CD1c-positive myeloid dendritic cell (primary cell): ENCODE measurements around the gene DHX30.
"Not testable (repeated sequence)": the region's sequence is repeated elsewhere in the genome, so short reads cannot be mapped to it uniquely, and the experiment has no call there.

Source experiments
- DNase-seq: peaks from one replicate; pipeline ENCODE4 v3.0.0-alpha.2; 2016; ENCODE audit errors: extremely low spot score

Gene DHX30, protein sequence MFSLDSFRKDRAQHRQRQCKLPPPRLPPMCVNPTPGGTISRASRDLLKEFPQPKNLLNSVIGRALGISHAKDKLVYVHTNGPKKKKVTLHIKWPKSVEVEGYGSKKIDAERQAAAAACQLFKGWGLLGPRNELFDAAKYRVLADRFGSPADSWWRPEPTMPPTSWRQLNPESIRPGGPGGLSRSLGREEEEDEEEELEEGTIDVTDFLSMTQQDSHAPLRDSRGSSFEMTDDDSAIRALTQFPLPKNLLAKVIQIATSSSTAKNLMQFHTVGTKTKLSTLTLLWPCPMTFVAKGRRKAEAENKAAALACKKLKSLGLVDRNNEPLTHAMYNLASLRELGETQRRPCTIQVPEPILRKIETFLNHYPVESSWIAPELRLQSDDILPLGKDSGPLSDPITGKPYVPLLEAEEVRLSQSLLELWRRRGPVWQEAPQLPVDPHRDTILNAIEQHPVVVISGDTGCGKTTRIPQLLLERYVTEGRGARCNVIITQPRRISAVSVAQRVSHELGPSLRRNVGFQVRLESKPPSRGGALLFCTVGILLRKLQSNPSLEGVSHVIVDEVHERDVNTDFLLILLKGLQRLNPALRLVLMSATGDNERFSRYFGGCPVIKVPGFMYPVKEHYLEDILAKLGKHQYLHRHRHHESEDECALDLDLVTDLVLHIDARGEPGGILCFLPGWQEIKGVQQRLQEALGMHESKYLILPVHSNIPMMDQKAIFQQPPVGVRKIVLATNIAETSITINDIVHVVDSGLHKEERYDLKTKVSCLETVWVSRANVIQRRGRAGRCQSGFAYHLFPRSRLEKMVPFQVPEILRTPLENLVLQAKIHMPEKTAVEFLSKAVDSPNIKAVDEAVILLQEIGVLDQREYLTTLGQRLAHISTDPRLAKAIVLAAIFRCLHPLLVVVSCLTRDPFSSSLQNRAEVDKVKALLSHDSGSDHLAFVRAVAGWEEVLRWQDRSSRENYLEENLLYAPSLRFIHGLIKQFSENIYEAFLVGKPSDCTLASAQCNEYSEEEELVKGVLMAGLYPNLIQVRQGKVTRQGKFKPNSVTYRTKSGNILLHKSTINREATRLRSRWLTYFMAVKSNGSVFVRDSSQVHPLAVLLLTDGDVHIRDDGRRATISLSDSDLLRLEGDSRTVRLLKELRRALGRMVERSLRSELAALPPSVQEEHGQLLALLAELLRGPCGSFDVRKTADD

DNA sequence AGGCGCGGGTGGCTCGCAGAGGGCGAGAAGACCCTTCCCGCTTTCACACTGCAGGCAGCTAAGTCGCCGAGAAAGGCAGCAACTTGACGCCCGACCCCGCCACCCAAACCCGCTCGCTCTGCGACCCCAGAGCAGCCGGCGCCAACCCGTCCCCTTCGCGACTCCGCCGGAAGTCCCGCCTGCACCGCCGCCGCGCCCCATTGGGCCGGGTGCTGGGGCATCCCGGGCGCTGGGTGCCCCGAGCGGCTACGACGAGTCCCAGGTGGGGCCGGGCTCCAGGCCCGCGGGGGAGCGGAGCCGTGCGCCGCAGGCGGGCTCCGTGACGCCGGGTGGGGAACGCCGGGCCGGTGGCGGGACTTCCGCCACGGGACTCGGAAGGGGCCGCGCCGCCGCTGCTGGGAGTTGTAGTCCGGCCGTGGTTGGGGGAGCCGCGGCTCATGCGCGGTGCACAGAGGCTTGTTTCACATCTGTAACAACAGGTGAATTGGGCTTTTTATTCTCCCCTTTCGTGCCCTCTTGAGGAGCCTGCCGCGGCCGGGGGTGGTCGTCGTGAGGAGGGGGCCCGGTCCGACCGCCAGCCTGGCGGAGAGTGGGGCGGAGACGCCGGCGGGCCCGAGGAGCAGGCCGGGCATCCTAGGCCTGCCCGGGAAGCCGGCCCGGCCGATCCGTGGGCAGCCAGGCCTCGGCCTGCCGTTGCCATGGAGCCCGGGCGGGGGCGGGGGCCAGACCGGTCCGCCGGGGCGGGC is at the start of gene DHX30:
TSS of gene DHX30 (plus strand) at position 405 of the 746 bp plus-strand sequence. CDS start 7,546 bp downstream, outside the sequence.
- DNase-seq = peak; percentile 93

DNA sequence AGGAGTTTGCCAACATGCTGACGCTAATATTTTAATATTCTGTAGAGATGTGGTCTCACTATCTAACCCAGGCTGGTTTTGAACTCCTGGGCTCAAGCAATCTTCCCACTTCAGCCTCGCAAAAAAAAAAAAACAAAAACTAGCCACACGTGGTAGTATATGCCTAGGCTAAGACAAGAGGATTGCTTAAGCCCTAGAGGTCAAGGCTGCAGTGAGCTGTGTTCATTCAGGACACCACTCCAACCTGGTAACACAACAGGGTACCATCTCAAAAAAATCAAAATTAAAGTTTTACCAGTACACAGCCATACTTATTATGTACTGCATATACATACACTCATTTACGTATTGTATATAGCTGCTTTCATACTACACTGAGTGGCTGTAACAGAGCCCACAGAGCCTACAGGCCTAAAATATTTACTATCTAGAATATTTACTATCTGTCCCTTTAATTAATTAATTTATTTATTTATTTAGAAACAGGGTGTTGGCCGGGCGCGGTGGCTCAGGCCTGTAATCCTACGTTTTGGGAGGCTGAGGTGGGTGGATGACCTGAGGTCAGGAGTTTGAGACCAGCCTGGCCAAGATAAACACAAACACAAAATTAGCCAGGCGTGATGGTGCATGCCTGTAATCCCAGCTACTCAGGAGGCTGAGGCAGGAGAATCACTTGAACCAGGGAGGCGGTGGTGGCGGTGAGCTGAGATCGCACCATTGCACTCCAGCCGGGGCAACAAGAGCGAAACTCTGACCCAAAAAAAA is 44.5 kb upstream of the DHX30 start:
- DNase-seq = no peak

DNA sequence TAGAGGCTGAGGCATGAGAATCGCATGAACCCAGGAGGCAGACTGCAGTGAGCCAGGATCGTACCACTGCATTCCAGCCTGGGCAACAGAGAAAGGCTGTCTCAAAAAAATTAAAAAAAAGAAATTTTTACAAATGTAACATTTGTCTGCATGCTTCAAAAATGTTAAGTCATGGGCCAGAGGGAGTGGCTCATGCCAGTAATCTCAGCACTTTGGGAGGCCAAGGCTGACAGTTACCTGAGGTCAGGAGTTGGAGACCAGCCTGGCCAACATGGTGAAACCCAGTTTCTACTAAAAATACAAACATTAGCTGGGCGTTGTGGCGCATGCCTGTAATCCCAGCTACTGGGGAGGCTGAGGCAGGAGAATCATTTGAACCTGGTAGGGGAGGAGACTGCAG is 42.7 kb upstream of the DHX30 start:
- DNase-seq = not testable (repeated sequence)

DNA sequence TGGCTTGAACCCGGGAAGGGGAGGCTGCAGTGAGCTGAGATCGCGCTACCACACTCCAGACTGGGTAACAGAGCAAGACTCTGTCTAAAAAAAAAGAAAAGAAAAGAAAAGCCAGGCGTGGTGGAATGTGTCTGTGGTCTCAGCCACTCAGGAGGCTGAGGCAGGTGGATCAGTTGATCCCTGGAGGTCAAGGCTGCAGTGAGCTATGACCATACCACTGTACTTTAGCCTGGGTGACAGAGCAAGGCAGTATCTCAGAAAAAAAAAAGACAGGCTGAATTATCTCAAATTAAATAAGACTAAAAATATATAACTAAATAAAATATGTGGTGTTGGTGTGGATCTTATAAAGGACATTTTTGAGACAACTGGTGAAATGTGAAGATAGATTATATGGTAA is 41.9 kb upstream of the DHX30 start:
- DNase-seq = no peak

DNA sequence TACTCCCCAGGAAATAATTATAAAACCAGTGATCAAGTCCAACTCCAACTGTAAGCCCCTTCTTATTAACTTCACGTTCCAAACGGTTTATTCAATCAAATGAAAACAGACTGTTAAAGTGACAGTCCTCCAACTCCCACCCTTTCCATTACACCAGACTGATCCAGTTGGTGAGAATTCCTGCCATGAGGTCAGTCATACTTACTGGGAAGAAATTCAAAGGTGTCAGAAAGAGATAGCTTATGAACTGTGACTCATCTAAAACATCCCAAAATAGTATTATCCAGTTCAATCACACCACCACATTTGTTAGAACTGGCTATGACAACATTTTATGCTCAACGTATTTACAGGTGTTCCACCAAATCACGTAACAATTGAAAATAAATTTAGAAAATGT is 40.7 kb upstream of the DHX30 start:
- DNase-seq = no peak

DNA sequence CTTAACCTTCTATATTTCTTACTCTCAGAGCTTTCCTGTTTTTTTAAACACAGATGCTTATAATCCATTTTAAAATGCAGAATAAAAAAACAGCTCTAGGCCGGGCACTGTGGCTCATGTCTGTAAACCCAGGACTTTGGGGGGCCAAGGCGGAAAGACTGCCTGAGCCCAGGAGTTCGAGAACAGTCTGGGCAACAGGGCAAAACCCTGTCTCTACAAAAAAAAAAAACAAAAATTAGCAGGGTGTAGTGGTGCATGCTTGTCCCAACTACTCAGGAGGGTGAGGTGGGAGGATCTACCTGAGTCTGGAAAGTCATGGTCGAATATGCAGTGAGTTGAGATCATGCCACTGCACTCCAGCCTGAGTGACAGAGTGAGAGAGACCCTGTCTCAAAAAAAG is 36.8 kb upstream of the DHX30 start:
- DNase-seq = no peak

DNA sequence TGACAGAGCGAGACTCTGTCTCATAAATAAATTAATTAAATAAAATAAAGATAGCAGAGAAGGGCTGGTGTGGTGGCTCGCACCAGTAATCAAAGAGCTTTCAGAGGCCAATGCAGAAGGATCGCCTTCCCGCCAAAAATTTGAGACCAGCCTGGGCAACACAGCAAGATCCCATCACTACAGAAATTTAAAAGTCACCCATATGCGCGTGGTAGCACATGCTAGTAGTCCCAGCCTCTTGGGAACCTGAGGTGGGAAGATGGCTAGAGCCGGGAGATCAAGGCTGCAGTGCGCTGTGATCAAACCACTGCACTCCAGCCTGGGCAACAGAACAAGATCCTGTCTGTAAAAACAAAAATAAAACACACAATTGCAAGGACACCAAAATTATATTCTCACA is 30.9 kb upstream of the DHX30 start:
- DNase-seq = no peak

DNA sequence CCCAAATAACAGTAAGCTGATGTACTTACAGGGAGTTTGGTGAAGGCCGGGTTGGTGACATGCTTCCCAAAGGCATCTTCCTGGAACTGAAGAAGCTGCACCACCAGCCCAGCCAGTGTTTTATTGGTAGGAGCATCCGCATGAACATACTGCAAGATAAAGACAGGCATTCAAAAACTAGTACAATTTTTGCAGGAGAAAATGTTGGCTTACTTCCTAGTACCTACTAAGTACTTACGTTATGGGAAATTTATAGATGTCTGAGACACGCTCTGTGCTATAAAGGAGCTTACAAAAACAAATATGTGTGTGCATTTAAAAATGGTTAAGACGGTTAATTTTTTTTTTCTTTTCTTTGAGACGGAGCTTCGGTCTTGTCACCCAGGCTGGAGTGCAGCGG is 30.1 kb upstream of the DHX30 start:
- no peak for DNase-seq

DNA sequence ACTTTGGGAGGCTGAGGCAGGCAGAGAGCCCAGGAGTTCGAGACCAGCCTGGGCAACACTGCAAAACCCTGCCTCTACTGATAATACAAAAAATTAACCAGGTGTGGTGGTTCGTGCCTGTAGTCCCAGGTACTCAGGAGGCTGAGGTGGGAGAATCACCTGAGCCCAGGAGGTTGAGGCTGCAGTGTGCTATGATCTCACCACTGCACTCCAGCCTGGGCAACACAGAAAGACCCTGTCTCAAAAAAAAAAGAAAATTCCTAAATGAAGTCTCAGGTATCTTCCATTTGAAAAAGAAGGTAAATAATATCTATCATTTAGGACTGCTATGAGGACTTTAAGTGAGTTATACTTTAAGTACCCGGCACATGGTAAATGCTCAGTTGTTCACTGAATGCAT is 24.2 kb upstream of the DHX30 start:
- no peak for DNase-seq

DNA sequence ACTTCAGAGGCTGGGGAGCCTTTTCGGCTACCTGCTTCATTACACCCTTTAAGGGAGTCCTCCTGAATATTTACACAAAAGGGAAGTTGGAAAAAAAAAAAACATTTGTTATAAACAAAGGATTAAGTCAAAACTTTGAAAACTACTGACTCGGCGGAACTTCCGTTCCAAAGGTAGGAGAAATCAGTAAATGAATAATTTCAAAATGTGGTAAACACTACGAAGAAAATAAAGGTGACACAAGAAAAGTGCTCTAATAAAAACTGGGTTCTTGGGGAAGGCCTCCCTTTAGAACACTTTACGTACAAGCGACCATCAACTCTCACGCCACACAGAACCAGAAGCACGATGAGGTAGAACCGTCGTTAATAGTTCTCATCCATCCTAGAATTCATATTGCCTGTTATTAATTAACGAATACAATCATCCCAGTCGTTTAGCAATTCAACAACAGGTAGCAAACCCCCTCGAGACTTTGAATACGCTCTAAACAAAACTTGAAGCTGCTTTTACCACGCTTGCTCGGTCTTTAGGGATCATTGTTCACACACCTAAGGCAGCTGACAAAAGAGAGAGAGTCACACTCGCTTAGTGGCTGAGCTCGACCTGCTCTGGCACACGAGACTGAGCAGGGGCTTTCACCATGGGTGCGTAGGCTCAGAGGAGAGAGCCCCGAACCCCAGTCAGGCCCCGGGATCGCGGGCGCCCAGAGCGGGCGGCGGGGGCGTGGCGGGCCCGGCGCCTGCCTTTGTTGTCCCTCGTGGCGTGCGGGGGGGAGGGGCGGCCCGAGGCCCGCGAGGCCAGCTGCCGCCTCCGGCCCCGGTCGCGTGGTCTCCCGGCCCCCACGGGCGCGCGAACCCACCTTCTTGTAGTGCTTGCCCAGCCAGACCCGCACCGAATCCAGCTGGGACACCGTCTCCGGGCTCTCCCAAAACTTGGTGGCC is 21.9 kb upstream of the DHX30 start:
- DNase-seq = peak; percentile 61

DNA sequence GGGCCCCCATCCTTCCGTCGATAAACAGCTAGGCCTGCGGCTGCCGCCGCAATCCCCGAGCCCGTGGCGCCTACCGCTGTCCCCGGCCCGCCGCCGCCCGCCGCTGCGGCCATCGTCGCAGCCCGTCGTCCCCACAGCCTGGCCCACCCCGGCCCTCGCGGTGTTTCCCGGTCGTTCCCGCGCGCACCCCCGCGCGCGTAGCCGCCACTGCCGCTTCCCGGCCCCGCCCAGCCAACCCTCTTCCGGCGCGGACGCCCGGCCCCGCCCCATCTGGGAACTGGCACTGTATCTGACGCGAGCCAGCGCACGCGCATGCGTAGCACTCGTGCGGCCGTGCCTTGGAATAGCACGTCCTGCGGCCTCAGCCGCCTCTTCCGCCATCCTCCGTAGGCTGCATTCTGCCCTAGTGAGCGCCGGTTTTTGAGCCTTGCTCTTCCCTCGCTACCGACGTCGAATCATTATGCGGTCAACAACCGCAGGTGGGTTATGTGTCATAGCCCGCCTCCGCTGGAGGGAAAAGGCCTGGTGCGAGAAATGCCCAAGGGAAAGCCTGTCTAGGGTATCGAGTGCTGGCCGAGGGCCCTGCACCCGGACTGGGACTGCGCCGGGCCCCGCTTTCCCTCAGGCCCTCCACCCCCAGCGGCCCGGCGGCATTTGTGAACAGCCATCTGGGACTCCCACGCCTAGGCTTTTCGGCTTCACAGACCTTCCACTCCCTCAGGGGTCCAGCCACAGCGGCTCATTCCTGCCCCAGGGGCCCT is 21.1 kb upstream of the DHX30 start, which contains the start of gene SMARCC1:
TSS of gene SMARCC1 (minus strand) at position 209 of the 761 bp plus-strand sequence. CDS start at position 113, 96 bp downstream.
- DNase-seq = peak; percentile 100

DNA sequence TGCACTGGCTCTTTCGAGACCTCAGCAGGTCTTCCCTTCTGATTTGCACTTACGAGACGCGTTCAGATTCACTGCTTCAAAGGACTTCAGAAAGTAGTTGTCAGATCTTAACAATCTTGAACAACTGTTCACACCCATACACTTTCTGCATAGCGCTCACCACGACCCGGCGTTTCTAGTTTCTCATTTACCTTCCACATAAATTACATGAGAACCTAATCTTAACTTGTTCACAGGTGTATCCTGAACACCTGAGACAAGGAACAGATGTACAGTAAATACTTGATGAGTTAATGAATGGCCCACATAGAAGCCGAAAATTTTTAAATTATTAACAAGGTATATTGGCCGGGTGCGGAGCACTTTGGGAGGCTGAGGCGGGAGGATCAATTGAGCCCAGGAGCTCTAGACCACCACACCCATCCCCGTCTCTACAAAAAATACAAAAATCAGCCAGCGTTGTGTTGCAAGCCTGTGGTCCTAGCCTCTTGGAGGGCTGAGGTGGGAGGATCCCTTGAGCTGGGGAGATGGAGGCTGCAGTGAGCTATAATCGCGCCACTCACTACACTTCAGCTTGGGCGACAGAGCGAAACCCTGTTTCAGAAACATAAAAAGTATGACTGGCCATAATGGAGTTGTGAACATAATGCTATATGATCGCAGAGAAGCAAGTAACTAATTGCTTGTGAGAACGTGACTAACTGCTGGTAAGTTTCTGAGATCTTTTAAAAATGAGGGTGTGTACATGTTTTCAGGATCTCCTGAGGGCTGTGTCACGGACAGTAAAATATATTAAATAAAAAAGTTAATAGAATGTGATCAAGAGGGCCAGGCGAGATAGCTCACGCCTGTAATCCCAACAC is 20.3 kb upstream of the DHX30 start:
- DNase-seq = no peak

DNA sequence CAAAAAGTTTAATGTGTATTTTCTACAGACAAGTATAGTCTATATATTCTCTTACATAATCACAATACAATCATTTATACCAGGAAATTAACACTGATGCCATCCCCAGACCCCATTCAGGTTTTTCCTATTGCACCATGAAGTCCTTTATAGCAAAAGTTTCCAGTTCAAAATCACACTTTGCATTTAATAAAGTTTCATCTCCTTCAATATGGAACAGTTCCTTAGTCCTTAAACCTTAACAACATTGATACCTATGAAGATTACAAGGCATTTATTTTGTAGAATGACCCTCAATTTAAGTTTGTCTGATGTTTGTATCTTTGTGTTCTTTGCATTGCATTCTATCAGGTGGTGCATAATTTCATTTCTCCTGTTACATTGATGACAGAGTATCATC is 19.3 kb upstream of the DHX30 start:
- DNase-seq = no peak

DNA sequence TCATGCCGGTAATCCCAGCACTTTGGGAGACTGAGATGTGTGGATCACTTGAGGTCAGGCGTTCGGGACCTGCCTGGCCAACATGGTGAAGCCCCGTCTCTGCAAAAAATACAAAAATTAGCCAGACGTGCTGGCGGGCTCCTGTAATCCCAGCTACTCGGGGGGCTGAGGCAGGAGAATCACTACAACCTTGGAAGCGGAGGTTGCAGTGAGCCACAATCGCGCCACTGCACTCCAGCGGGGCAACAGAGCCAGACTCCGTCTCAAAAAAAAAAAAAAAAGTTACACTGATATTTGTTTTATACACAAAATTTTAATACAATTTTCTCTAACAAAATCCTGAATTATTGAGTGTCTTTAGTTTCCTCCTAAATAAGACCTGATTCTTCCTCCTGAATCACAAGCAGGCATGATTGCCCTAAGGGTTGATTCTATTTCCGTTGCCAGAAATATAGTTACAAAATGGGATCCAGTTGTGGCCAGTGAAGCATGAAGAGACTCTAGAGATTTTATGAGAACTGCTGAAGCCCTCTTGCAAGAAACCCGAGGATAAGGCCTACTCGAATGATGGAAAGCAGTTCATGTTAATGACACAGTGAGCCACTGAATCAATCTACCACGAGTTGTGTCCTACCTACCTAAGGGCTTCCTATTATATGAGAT is 11.6 kb upstream of the DHX30 start:
- DNase-seq = no peak

DNA sequence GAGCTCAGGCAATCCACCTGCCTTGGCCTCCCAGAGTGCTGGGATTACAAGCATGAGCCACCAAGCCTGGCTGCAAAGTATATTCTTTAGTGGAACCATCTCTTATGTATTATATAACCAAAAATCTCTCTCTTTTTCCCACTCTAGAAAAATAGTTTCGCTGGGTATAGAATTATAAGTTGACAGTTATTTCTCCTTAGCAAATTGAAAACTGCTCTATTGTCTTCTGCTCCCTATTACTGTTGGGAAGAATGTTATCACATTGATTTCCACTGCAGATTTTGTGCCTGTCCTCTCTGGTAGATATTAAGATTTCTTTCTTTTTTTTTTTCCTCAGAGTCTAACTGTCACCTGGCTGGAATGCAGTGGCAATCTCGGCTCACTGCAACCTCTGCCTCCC is 10.2 kb upstream of the DHX30 start:
- DNase-seq = no peak

DNA sequence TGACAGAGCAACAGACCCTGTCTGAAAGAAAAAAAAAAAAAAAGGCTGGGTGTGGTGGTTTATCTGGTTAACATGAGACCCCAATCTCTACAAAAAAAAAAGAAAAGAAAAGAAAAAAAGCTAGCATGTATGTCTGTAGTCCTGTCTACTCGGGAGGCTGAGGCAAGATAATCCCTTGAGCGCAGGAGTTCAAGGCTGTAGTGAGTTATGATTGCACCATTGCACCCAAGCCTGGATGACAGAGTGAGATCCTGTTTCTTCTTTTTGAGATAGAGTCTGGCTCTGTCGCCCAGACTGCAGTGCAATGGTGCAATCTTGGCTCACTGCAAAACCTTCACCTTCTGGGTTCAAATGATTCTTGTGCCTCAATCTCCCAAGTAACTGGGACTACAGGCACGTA is 8.4 kb upstream of the DHX30 start:
- no peak for DNase-seq

DNA sequence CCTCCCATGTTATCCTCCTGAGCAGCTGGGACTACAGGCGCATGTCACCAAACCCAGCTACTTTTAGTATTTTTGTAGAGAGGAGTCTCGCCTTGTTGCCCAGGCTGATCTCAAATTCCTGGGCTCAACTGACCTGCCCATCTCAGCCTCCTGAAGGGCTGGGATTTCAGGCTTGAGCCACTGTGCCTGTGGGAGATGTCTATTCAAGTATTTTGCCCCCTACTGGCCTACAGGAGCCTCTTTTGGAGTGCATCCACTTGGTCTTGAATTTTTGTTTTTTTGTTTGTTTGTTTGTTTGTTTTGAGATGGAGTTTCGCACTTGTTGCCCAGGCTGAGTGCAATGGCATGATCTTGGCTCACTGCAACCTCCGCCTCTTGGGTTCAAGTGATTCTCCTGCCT is 3.2 kb upstream of the DHX30 start:
- DNase-seq = peak; percentile 24
